Measurements from ENCODE around the gene PDLIM1.

GRCh38 chr10:95333997-95334804 is 43.4 kb upstream of the PDLIM1 start:
- no peak for TF ChIP-seq CTCF (conservative IDR thresholded peaks at IDR 0.05)
- TF ChIP-seq EZH2 (IDR thresholded peaks at IDR 0.05; ENCODE audit: low read depth) = no peak
